Progenitor cell of endocrine pancreas (in vitro differentiated cells): ENCODE results near the gene TTC9B. TPM values are rescaled to one million over a fixed set of nuclear protein-coding genes. Genes with fewer than 3 reads are reported as not detected.

Experiments used
- DNase-seq: peaks from one replicate; pipeline ENCODE4 v3.0.0; 2021; ENCODE audit warnings: low spot score; ENCODE audit not compliant: unreplicated experiment
- H3K27ac Mint-ChIP-seq: 2 replicates; pipeline ENCODE4 v1.8.0; 2021; ENCODE audit warnings: mild to moderate bottlenecking, moderate library complexity, mixed read lengths
- H3K27me3 Mint-ChIP-seq: 2 replicates; pipeline ENCODE4 v1.8.0; 2021; ENCODE audit warnings: mixed read lengths
- H3K36me3 Mint-ChIP-seq: 2 replicates; pipeline ENCODE4 v1.8.0; 2022; ENCODE audit warnings: mixed read lengths; ENCODE audit not compliant: insufficient read depth
- H3K4me1 Mint-ChIP-seq: 2 replicates; pipeline ENCODE4 v1.8.0; 2021; ENCODE audit warnings: low read depth, mixed read lengths
- H3K4me3 Mint-ChIP-seq: 2 replicates; pipeline ENCODE4 v1.8.0; 2021; ENCODE audit warnings: low read depth, mild to moderate bottlenecking, moderate library complexity, mixed read lengths
- H3K9me3 Mint-ChIP-seq: 2 replicates; pipeline ENCODE4 v1.8.0; 2021; ENCODE audit warnings: low read depth, mixed read lengths
- CTCF ChIP-seq: fragments of 200-600 bp; sonication (generic); IDR thresholded peaks from one replicate; pipeline ENCODE4 v1.5.0; 2021; ENCODE audit warnings: antibody characterized with exemption, mild to moderate bottlenecking; ENCODE audit not compliant: unreplicated experiment
- total RNA-seq: library from RNA; stranded (reverse); gene quantifications from 2 replicates; pipeline ENCODE4 v1.2.1, GENCODE V29; 2021

The TTC9B gene
- total RNA-seq, 1 donor from 2014 or later = not detected

GRCh38 chr19:40216777-40217026 lies 1.5 kb downstream of the TTC9B start:
- no peak for DNase-seq
- no peak overlapping the region for H3K27ac Mint-ChIP-seq
- peaks cover 3% of the 10 kb centered on the region for H3K4me1 Mint-ChIP-seq
- H3K4me3 Mint-ChIP-seq = peak overlapping the region; percentile 1
- TF ChIP-seq CTCF = no peak
- peaks cover 3% of the 10 kb centered on the region for H3K36me3 Mint-ChIP-seq
- no peaks in the 10 kb centered on the region for H3K9me3 Mint-ChIP-seq
- H3K27me3 Mint-ChIP-seq = peaks cover 48% of the 10 kb centered on the region

- Mint-ChIP-seq H3K9me3 (no peaks in the 10 kb centered on the region), H3K27ac (no peak overlapping the region), H3K4me3 (no peak overlapping the region), H3K27me3 (peaks cover 43% of the 10 kb centered on the region), H3K36me3 (peaks cover 3% of the 10 kb centered on the region), H3K4me1 (peaks cover 3% of the 10 kb centered on the region)
- no peak for TF ChIP-seq CTCF
- no peak for DNase-seq
These were observed 2.0 kb downstream of the TTC9B start for GRCh38 chr19:40216013-40216776.

- no peak overlapping the region for H3K27ac Mint-ChIP-seq
- TF ChIP-seq CTCF = no peak
- peaks cover 3% of the 10 kb centered on the region for H3K4me1 Mint-ChIP-seq
- no peaks in the 10 kb centered on the region for H3K9me3 Mint-ChIP-seq
- peaks cover 33% of the 10 kb centered on the region for H3K27me3 Mint-ChIP-seq
- H3K4me3 Mint-ChIP-seq = no peak overlapping the region
- peaks cover 7% of the 10 kb centered on the region for H3K36me3 Mint-ChIP-seq
- DNase-seq = no peak
These were observed 3.2 kb downstream of the TTC9B start for GRCh38 chr19:40214936-40215335.

- no peak overlapping the region for H3K27ac Mint-ChIP-seq
- DNase-seq = no peak
- TF ChIP-seq CTCF = no peak
- no peak overlapping the region for H3K4me3 Mint-ChIP-seq
- peaks cover 24% of the 10 kb centered on the region for H3K27me3 Mint-ChIP-seq
- H3K9me3 Mint-ChIP-seq = no peaks in the 10 kb centered on the region
- H3K4me1 Mint-ChIP-seq = peaks cover 3% of the 10 kb centered on the region
- H3K36me3 Mint-ChIP-seq = peaks cover 9% of the 10 kb centered on the region
These were observed 4.2 kb downstream of the TTC9B start for GRCh38 chr19:40213882-40214570.

GRCh38 chr19:40213251-40213829 lies 4.8 kb downstream of the TTC9B start:
- no peak for DNase-seq
- H3K27me3 Mint-ChIP-seq = peaks cover 17% of the 10 kb centered on the region
- no peak overlapping the region for H3K4me3 Mint-ChIP-seq
- H3K4me1 Mint-ChIP-seq = peaks cover 3% of the 10 kb centered on the region
- H3K27ac Mint-ChIP-seq = no peak overlapping the region
- H3K9me3 Mint-ChIP-seq = no peaks in the 10 kb centered on the region
- peaks cover 9% of the 10 kb centered on the region for H3K36me3 Mint-ChIP-seq
- no peak for TF ChIP-seq CTCF
